Nephron progenitor cell (in vitro differentiated cells): ENCODE measurements around the gene KHDC4.
A peak's percentile ranks its signal among the peaks of the same experiment; 100 is the strongest.

Experiments
- DNase-seq: peaks from one replicate; pipeline ENCODE4 v3.0.0; 2021
- H3K27ac Mint-ChIP-seq: 2 replicates; pipeline ENCODE4 v1.8.0; 2021; ENCODE audit warnings: mild to moderate bottlenecking, moderate library complexity, mixed read lengths
- H3K27me3 Mint-ChIP-seq: 2 replicates; pipeline ENCODE4 v1.8.0; 2021; ENCODE audit warnings: mild to moderate bottlenecking, low read depth, mixed read lengths; ENCODE audit not compliant: poor library complexity
- H3K36me3 Mint-ChIP-seq: 2 replicates; pipeline ENCODE4 v1.8.0; 2021; ENCODE audit warnings: low read depth, mixed read lengths
- H3K4me1 Mint-ChIP-seq: 2 replicates; pipeline ENCODE4 v1.8.0; 2021; ENCODE audit warnings: mixed read lengths
- H3K4me3 Mint-ChIP-seq: 2 replicates; pipeline ENCODE4 v1.8.0; 2021; ENCODE audit warnings: mild to moderate bottlenecking, moderate library complexity, mixed read lengths
- H3K9me3 Mint-ChIP-seq: 2 replicates; pipeline ENCODE4 v1.8.0; 2021; ENCODE audit warnings: mild to moderate bottlenecking, moderate library complexity, mixed read lengths
- CTCF ChIP-seq: fragments of 200-600 bp; sonication (generic); IDR thresholded peaks from 2 replicates; pipeline ENCODE4 v1.5.0; 2021; ENCODE audit warnings: antibody characterized with exemption

The KHDC4 gene

GRCh38 chr1:155918660-155919059 is 15.6 kb downstream of the KHDC4 start:
- no peaks in the 10 kb centered on the region for H3K27me3 Mint-ChIP-seq
- H3K9me3 Mint-ChIP-seq, result no peaks in the 10 kb centered on the region
- H3K36me3 Mint-ChIP-seq, result peaks cover 75% of the 10 kb centered on the region
- TF ChIP-seq CTCF, result no peak
- H3K27ac Mint-ChIP-seq, result no peak overlapping the region
- no peak for DNase-seq
- H3K4me3 Mint-ChIP-seq, result no peak overlapping the region
- H3K4me1 Mint-ChIP-seq, result no peaks in the 10 kb centered on the region

- Mint-ChIP-seq H3K36me3 (peaks cover 57% of the 10 kb centered on the region), H3K4me3 (no peak overlapping the region), H3K4me1 (peaks cover 20% of the 10 kb centered on the region), H3K9me3 (no peaks in the 10 kb centered on the region), H3K27me3 (no peaks in the 10 kb centered on the region), H3K27ac (no peak overlapping the region)
- no peak for DNase-seq
- TF ChIP-seq CTCF, result no peak
Observed at GRCh38 chr1:155913969-155914757, 20.1 kb downstream of the KHDC4 start.

- peak overlapping the region; percentile 95 for H3K27ac Mint-ChIP-seq
- DNase-seq, result no peak
- H3K36me3 Mint-ChIP-seq, result peaks cover 57% of the 10 kb centered on the region
- H3K27me3 Mint-ChIP-seq, result no peaks in the 10 kb centered on the region
- no peak for TF ChIP-seq CTCF
- H3K4me3 Mint-ChIP-seq, result peak overlapping the region; percentile 96
- H3K4me1 Mint-ChIP-seq, result peaks cover 20% of the 10 kb centered on the region
- H3K9me3 Mint-ChIP-seq, result no peaks in the 10 kb centered on the region
Observed at GRCh38 chr1:155912056-155912536, 22.1 kb downstream of the KHDC4 start.

- H3K4me3 Mint-ChIP-seq, result peak within 1 kb of the TSS; percentile 96
- peak within 1 kb of the TSS; percentile 95 for H3K27ac Mint-ChIP-seq
- no peak for TF ChIP-seq CTCF
- H3K27me3 Mint-ChIP-seq, result no peaks in the 10 kb centered on the region
- DNase-seq, result peak; percentile 89
- peaks cover 50% of the 10 kb centered on the region for H3K36me3 Mint-ChIP-seq
- H3K4me1 Mint-ChIP-seq, result peaks cover 20% of the 10 kb centered on the region
- no peaks in the 10 kb centered on the region for H3K9me3 Mint-ChIP-seq
Observed at GRCh38 chr1:155911156-155912055, 22.8 kb downstream of the KHDC4 start, which contains the start of gene RIT1. TSS of gene RIT1 (minus strand) at chr1:155911349. CDS start at chr1:155910761, 588 bp downstream.

- Mint-ChIP-seq H3K9me3 (no peaks in the 10 kb centered on the region), H3K27me3 (no peaks in the 10 kb centered on the region), H3K36me3 (peaks cover 43% of the 10 kb centered on the region), H3K27ac (peak overlapping the region; percentile 95), H3K4me3 (peak overlapping the region; percentile 96), H3K4me1 (peaks cover 20% of the 10 kb centered on the region)
- DNase-seq, result no peak
- no peak for TF ChIP-seq CTCF
Observed at GRCh38 chr1:155910621-155911121, 23.5 kb downstream of the KHDC4 start.
